ENCODE measurements around the gene ARHGAP10. TPM values are rescaled to one million over a fixed set of nuclear protein-coding genes. Genes with fewer than 3 reads are reported as not detected.
A peak's percentile ranks its signal among the peaks of the same experiment; 100 is the strongest.

The ARHGAP10 gene
- total RNA-seq, 1 donor from 2014 or later, result 28.0 TPM

GRCh38 chr4:147991543-147992283 is 259.8 kb downstream of the ARHGAP10 start:
- Mint-ChIP-seq H3K27me3 (ENCODE audit: low read depth, unreplicated experiment) (no peaks in the 10 kb centered on the region), H3K36me3 (ENCODE audit: low read depth, unreplicated experiment) (peaks cover 5% of the 10 kb centered on the region), H3K9me3 (ENCODE audit: unreplicated experiment) (no peaks in the 10 kb centered on the region), H3K4me1 (ENCODE audit: low read depth, unreplicated experiment) (peaks cover 3% of the 10 kb centered on the region), H3K4me3 (ENCODE audit: unreplicated experiment) (no peak overlapping the region), H3K27ac (ENCODE audit: unreplicated experiment) (no peak overlapping the region)
- Histone ChIP-seq H2AFZ (ENCODE audit: low read depth, low read length) (no peak overlapping the region), H3K9ac (ENCODE audit: low read length) (no peak overlapping the region), H3K4me1 (ENCODE audit: insufficient read depth, low read length) (no peaks in the 10 kb centered on the region), H3K27me3 (ENCODE audit: insufficient read depth, low read length) (no peaks in the 10 kb centered on the region), H3K79me2 (ENCODE audit: insufficient read depth, low read length) (no peaks in the 10 kb centered on the region), H3K36me3 (ENCODE audit: insufficient read depth, low read length) (no peaks in the 10 kb centered on the region), H3K4me2 (ENCODE audit: low read length) (no peak overlapping the region), H4K20me1 (ENCODE audit: insufficient read depth, low read length) (peaks cover 12% of the 10 kb centered on the region), H3K9me3 (ENCODE audit: insufficient read depth, low read depth, low read length) (no peaks in the 10 kb centered on the region), H3K27ac (ENCODE audit: low read depth, low read length) (no peak overlapping the region), H3K4me3 (ENCODE audit: insufficient read depth, low read depth, low read length) (no peak overlapping the region)
- TF ChIP-seq EZH2 (IDR thresholded peaks at IDR 0.05; ENCODE audit: insufficient read depth, low read length), result no peak
- TF ChIP-seq CTCF (IDR thresholded peaks at IDR 0.05; ENCODE audit: insufficient read depth, low read depth, low read length), result no peak
- DNase-seq (ENCODE audit: low read depth), result no peak
- FAIRE-seq, result no peak

DNA sequence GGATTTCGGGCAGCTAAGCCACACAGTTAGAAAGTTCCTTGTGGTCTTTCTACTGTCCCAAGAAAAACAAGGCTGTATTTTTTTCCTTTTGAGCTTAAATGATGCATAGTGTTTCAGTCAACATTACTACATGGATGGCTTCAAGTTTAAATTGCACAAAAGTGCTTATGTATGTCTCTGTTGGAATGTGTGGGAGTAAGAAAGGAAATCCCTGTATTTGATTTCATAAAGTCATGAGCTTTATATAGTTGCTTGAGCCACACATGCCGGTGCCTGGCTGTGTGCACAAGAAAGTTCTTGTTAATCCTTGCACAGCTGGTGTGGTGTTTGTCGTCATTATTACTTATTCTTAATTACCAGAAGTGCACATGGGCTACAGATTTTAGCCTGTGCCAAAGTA is 262.2 kb downstream of the ARHGAP10 start:
- no peaks in the 10 kb centered on the region for H3K4me1 ChIP-seq (ENCODE audit: insufficient read depth, low read length)
- H2AFZ ChIP-seq (ENCODE audit: low read depth, low read length), result no peak overlapping the region
- H3K9me3 Mint-ChIP-seq (ENCODE audit: unreplicated experiment), result no peaks in the 10 kb centered on the region
- peaks cover 12% of the 10 kb centered on the region for H4K20me1 ChIP-seq (ENCODE audit: insufficient read depth, low read length)
- no peak overlapping the region for H3K27ac Mint-ChIP-seq (ENCODE audit: unreplicated experiment)
- no peaks in the 10 kb centered on the region for H3K9me3 ChIP-seq (ENCODE audit: insufficient read depth, low read depth, low read length)
- no peak overlapping the region for H3K4me3 ChIP-seq (ENCODE audit: insufficient read depth, low read depth, low read length)
- no peaks in the 10 kb centered on the region for H3K27me3 Mint-ChIP-seq (ENCODE audit: low read depth, unreplicated experiment)
- FAIRE-seq (no peak), DNase-seq (ENCODE audit: low read depth) (peak; percentile 17)
- no peak overlapping the region for H3K9ac ChIP-seq (ENCODE audit: low read length)
- H3K79me2 ChIP-seq (ENCODE audit: insufficient read depth, low read length), result no peaks in the 10 kb centered on the region
- no peaks in the 10 kb centered on the region for H3K27me3 ChIP-seq (ENCODE audit: insufficient read depth, low read length)
- no peak overlapping the region for H3K4me3 Mint-ChIP-seq (ENCODE audit: unreplicated experiment)
- no peak overlapping the region for H3K4me2 ChIP-seq (ENCODE audit: low read length)
- H3K27ac ChIP-seq (ENCODE audit: low read depth, low read length), result no peak overlapping the region
- peaks cover 3% of the 10 kb centered on the region for H3K4me1 Mint-ChIP-seq (ENCODE audit: low read depth, unreplicated experiment)
- H3K36me3 ChIP-seq (ENCODE audit: insufficient read depth, low read length), result no peaks in the 10 kb centered on the region
- peaks cover 5% of the 10 kb centered on the region for H3K36me3 Mint-ChIP-seq (ENCODE audit: low read depth, unreplicated experiment)
- TF ChIP-seq EZH2 (IDR thresholded peaks at IDR 0.05; ENCODE audit: insufficient read depth, low read length) (no peak), CTCF (IDR thresholded peaks at IDR 0.05; ENCODE audit: insufficient read depth, low read depth, low read length) (no peak)

All from astrocyte (in vitro differentiated cells and primary cell).